HUES64 (cell line): ENCODE data around the gene GINS2.

Experiments used
- H3K27ac ChIP-seq: 2 replicates; pipeline ENCODE4 v1.7.0; 2013; ENCODE audit warnings: low read depth, low read length, inconsistent platforms
- H3K27me3 ChIP-seq: 2 replicates; pipeline ENCODE4 v1.6.1; 2013; ENCODE audit warnings: mild to moderate bottlenecking, low read length; ENCODE audit not compliant: insufficient read depth
- H3K36me3 ChIP-seq: 2 replicates; pipeline ENCODE4 v1.6.1; 2013; ENCODE audit warnings: mild to moderate bottlenecking, low read length; ENCODE audit not compliant: insufficient read depth
- H3K4me1 ChIP-seq: 2 replicates; pipeline ENCODE4 v1.6.1; 2013; ENCODE audit warnings: mild to moderate bottlenecking, low read length, moderate library complexity; ENCODE audit not compliant: insufficient read depth
- H3K4me3 ChIP-seq: 2 replicates; pipeline ENCODE4 v1.5.1; 2013; ENCODE audit warnings: mild to moderate bottlenecking, low read length, moderate library complexity
- H3K9ac ChIP-seq: 2 replicates; pipeline ENCODE4 v1.6.1; 2013; ENCODE audit warnings: mild to moderate bottlenecking, low read depth, low read length
- H3K9me3 ChIP-seq: 2 replicates; pipeline ENCODE4 v1.6.1; 2013; ENCODE audit warnings: low read depth, low read length; ENCODE audit not compliant: insufficient read depth
- WGBS: fragments of 150-250, 120-280 bp; methylation state at CpG from one replicate; pipeline ENCODE4 v1.1.7; 2013; ENCODE audit warnings: missing lambda C conversion rate; 5-methylcytosine and 5-hydroxymethylcytosine counted together

GINS2 gene

DNA sequence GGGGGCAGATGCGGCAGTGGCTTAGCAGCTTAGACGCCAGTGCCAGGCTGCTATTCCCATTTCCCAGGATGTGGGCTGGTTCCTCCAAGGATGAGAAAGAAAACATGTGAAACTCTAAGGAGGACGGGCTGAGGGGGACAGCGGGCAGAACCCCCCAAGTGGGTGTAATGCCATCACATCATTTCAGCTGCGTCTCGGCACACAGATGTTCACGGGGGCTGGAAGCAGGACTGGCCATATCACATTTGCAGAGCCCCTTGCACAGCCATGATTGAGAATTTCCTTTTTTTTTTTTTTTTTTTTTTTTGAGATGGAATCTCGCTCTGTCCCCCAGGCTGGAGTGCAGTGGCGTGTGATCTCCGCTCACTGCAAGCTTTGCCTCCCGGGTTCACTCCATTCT, 15.3 kb upstream of the GINS2 start:
- no peak overlapping the region for H3K27ac ChIP-seq
- WGBS, result 91% methylated on average over 11 of the region's 11 CpGs
- no peaks in the 10 kb centered on the region for H3K36me3 ChIP-seq
- no peaks in the 10 kb centered on the region for H3K4me1 ChIP-seq
- no peaks in the 10 kb centered on the region for H3K9me3 ChIP-seq
- no peak overlapping the region for H3K9ac ChIP-seq
- no peak overlapping the region for H3K4me3 ChIP-seq
- H3K27me3 ChIP-seq, result no peaks in the 10 kb centered on the region

DNA sequence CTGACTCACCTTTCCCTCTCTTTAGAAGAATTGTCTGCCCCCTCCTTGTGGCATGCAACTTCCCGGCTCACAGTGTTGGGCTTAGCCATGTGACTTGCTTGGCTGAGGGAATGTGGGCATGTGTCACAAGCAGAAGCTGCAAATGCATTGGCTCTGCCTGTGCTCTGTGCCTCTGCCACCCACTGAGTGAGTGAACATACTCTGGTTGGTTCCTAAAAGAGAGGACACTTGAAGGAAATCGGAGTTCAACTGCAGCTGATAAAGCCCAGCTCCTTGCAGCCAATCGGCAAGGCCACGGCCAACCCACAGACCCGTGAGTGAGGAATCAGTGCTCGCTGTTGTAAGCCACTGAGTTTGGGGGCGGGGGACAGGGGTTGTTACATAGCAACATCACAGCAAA, 10.9 kb upstream of the GINS2 start:
- no peak overlapping the region for H3K9ac ChIP-seq
- H3K4me3 ChIP-seq, result no peak overlapping the region
- H3K9me3 ChIP-seq, result no peaks in the 10 kb centered on the region
- no peaks in the 10 kb centered on the region for H3K4me1 ChIP-seq
- no peak overlapping the region for H3K27ac ChIP-seq
- H3K36me3 ChIP-seq, result no peaks in the 10 kb centered on the region
- H3K27me3 ChIP-seq, result no peaks in the 10 kb centered on the region
- 85% methylated on average over 7 of the region's 7 CpGs for WGBS

GRCh38 chr16:85698935-85699558, 10.3 kb upstream of the GINS2 start:
- no peaks in the 10 kb centered on the region for H3K27me3 ChIP-seq

DNA sequence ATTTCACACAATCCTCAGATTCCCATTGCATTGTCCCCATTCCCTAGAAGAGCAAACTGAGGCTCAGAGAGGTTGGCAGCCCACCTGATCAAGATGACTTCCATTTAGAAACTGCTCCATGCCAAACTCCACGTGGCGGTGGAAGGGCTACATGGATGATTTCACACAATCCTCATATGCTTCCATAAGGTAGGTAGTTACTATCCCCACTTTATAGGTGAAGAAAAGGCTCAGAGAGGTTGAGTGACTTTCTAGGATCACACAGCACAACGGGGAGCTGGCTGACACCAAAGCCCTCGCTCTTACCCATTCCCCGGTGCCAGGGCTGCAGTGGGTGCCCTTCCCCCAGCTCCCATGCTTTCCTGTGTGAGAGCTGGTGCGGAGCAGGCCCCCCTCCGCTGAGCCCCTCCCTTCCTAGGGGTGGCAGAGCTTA, 9.7 kb upstream of the GINS2 start:
- H3K9ac ChIP-seq, result no peak overlapping the region; the same call in 1 of the 2 replicates
- no peaks in the 10 kb centered on the region for H3K36me3 ChIP-seq
- no peaks in the 10 kb centered on the region for H3K27me3 ChIP-seq
- no peaks in the 10 kb centered on the region for H3K9me3 ChIP-seq
- H3K27ac ChIP-seq, result no peak overlapping the region
- H3K4me1 ChIP-seq, result no peaks in the 10 kb centered on the region
- 91% methylated on average over 7 of the region's 7 CpGs for WGBS
- no peak overlapping the region for H3K4me3 ChIP-seq

More at GRCh38 chr16:85698935-85699558, 10.3 kb upstream of the GINS2 start:
- no peaks in the 10 kb centered on the region for H3K4me1 ChIP-seq
- H3K4me3 ChIP-seq, result no peak overlapping the region
- H3K27ac ChIP-seq, result no peak overlapping the region
- no peak overlapping the region; the same call in 1 of the 2 replicates for H3K9ac ChIP-seq
- 74% methylated on average over 12 of the region's 12 CpGs for WGBS
- H3K36me3 ChIP-seq, result no peaks in the 10 kb centered on the region
- H3K9me3 ChIP-seq, result no peaks in the 10 kb centered on the region

- no peaks in the 10 kb centered on the region for H3K27me3 ChIP-seq
- H3K27ac ChIP-seq, result no peak overlapping the region
- 91% methylated on average over 14 of the region's 14 CpGs for WGBS
- H3K9me3 ChIP-seq, result no peaks in the 10 kb centered on the region
- no peaks in the 10 kb centered on the region for H3K36me3 ChIP-seq
- H3K4me1 ChIP-seq, result no peaks in the 10 kb centered on the region
- H3K4me3 ChIP-seq, result no peak overlapping the region
- H3K9ac ChIP-seq, result no peak overlapping the region
Observed at GRCh38 chr16:85697431-85697830, 8.7 kb upstream of the GINS2 start.

- H3K27ac ChIP-seq, result no peak overlapping the region
- H3K27me3 ChIP-seq, result no peaks in the 10 kb centered on the region
- H3K4me1 ChIP-seq, result no peaks in the 10 kb centered on the region
- H3K36me3 ChIP-seq, result no peaks in the 10 kb centered on the region
- WGBS, result 94% methylated on average over 16 of the region's 16 CpGs
- no peak overlapping the region for H3K9ac ChIP-seq
- H3K9me3 ChIP-seq, result no peaks in the 10 kb centered on the region
- H3K4me3 ChIP-seq, result no peak overlapping the region
Observed at GRCh38 chr16:85696781-85697180, 8.0 kb upstream of the GINS2 start.

GRCh38 chr16:85695196-85696128, 6.7 kb upstream of the GINS2 start:
- H3K9ac ChIP-seq, result no peak overlapping the region
- no peaks in the 10 kb centered on the region for H3K36me3 ChIP-seq
- H3K4me3 ChIP-seq, result no peak overlapping the region
- H3K27ac ChIP-seq, result no peak overlapping the region
- H3K9me3 ChIP-seq, result no peaks in the 10 kb centered on the region
- 84% methylated on average over 24 of the region's 24 CpGs for WGBS
- H3K27me3 ChIP-seq, result no peaks in the 10 kb centered on the region
- H3K4me1 ChIP-seq, result no peaks in the 10 kb centered on the region

GRCh38 chr16:85690469-85691064, 1.8 kb upstream of the GINS2 start:
- no peak overlapping the region for H3K27ac ChIP-seq
- H3K4me3 ChIP-seq, result no peak overlapping the region
- 0 out of 2 replicates have a peak, but pooled peaks cover 6% of the 10 kb centered on the region for H3K27me3 ChIP-seq
- H3K9me3 ChIP-seq, result no peaks in the 10 kb centered on the region
- no peak overlapping the region for H3K9ac ChIP-seq
- 82% methylated on average over 7 of the region's 7 CpGs for WGBS
- no peaks in the 10 kb centered on the region for H3K4me1 ChIP-seq
- 0 out of 2 replicates have a peak, but pooled peaks cover 8% of the 10 kb centered on the region for H3K36me3 ChIP-seq

DNA sequence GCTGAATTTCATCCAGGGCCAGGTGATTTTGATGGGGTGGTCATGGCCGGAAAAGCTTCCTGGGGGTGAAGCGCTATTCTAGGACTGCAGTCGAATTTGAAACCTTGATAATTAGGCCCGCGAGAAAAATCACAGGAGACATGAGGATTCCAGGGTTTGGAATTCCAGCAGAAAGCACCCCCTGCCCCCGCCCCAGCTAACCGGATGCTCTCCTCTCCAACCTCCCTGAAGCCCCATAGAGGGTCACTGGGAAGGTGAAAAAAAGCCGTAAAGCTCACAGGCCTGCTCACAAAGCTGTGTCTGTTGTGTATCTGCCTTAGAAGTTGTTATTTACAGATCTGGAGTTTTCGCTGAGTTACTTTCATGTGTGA, 1.2 kb upstream of the GINS2 start:
- WGBS, result 65% methylated on average over 9 of the region's 9 CpGs
- H3K27ac ChIP-seq, result no peak overlapping the region
- H3K9me3 ChIP-seq, result no peaks in the 10 kb centered on the region
- 0 out of 2 replicates have a peak, but pooled peaks cover 6% of the 10 kb centered on the region for H3K27me3 ChIP-seq
- no peak overlapping the region for H3K4me3 ChIP-seq
- peaks cover 13% of the 10 kb centered on the region; the same call in 1 of the 2 replicates for H3K36me3 ChIP-seq
- H3K9ac ChIP-seq, result no peak overlapping the region
- no peaks in the 10 kb centered on the region for H3K4me1 ChIP-seq

GRCh38 chr16:85689285-85689949, 663 bp upstream of the GINS2 start:
- H3K9ac ChIP-seq, result no peak overlapping the region
- WGBS, result 52% methylated on average over 27 of the region's 27 CpGs
- no peaks in the 10 kb centered on the region for H3K9me3 ChIP-seq
- peak overlapping the region; percentile 46 for H3K4me3 ChIP-seq
- no peaks in the 10 kb centered on the region for H3K4me1 ChIP-seq
- peaks cover 15% of the 10 kb centered on the region for H3K36me3 ChIP-seq
- H3K27me3 ChIP-seq, result 0 out of 2 replicates have a peak, but pooled peaks cover 6% of the 10 kb centered on the region
- H3K27ac ChIP-seq, result no peak overlapping the region
